ENCODE data around the gene CENPB.

GRCh38 chr20:3751675-3752385 is 34.7 kb downstream of the CENPB start:
- no peak for TF ChIP-seq CTCF (IDR thresholded peaks at IDR 0.05)
- TF ChIP-seq POLR2A (IDR thresholded peaks at IDR 0.05) = no peak

All from testis (tissue), 2 donors.